H7 (cell line): ENCODE measurements around the gene STRAP. TPM values are rescaled to one million over a fixed set of nuclear protein-coding genes. Genes with fewer than 3 reads are reported as not detected.
"Not testable (repeated sequence)": the region's sequence is repeated elsewhere in the genome, so short reads cannot be mapped to it uniquely, and the experiment has no call there.

ENCODE experiments used
- DNase-seq: peaks from one replicate; pipeline ENCODE4 v3.0.0; 2012
- H3K27me3 ChIP-seq: 2 replicates; pipeline ENCODE4 v1.6.0; 2011; ENCODE audit warnings: mild to moderate bottlenecking, low read length; ENCODE audit not compliant: control insufficient read depth, insufficient read depth
- H3K36me3 ChIP-seq: replicated peaks from 2 replicates; pipeline ENCODE4 v1.5.1; 2011; ENCODE audit warnings: low read length; ENCODE audit not compliant: control insufficient read depth, insufficient read depth
- H3K4me3 ChIP-seq: 2 replicates; pipeline ENCODE4 v1.5.1; 2011; ENCODE audit warnings: low read depth, mild to moderate bottlenecking, control low read depth, low read length, moderate library complexity; ENCODE audit not compliant: insufficient read depth
- total RNA-seq: library from RNA; depleted of rRNA; stranded (reverse); fragments of >200 nt; shearing (Covaris generic); gene quantifications from 2 replicates; pipeline ENCODE4 v1.2.3, GENCODE V29; 2014; rRNA removed

Gene STRAP
- total RNA-seq, 1 experiment from 2014 or later: 116 TPM

DNA sequence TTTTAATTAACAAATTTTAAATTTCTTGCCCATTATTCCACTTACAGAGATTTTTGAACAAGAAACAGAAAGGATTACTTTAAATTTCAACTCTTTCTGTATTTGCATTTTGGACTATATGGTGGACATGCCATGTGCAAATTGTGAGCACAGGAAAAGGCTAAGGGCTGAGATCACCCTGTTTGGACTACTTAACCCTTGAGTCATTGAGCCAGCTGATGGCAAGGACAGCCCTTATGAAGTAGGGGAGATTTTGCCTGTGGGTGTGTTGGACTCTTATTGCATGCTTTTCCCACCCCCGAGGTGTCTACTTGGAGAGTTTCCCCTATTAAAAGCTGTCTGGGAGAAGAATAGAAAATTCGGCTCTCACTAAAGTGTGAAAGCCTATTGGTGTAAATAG, 46.2 kb downstream of the STRAP start:
- H3K27me3 ChIP-seq: no peaks in the 10 kb centered on the region
- DNase-seq: no peak
- no peaks in the 10 kb centered on the region for H3K36me3 ChIP-seq
- no peak overlapping the region for H3K4me3 ChIP-seq

DNA sequence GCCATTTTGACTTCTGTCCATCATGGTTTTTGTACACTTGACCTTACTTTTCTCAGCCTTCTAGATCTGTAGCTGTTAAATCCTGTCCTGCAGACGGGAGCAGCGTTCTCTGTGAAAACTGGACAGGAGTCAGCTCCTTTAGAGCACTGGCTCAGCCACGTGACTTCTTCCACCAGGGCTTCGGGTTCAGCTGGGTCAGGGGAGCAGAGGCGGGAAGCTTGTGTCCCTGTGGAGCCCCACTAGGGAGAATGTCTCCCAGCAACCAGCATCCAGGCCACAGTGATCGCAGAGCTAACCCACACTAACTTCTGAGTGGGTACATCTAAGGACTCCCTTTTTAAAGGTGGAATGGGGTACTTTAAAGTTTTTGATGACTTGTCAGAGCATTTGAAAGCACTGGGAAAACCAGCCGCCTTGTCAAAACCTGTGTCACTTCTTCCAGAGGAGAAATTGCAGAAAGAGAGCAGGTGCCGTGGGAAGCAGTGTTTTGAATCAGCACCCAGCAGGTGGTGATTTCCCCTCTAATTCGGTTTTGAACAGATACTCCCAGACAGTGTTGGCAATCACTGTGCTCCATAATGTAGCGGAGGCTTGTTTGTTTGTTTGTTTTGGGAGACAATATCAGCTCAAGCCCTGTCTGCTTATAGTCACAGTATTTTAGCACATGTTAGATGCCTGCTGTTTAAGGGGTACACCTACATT, 46.8 kb downstream of the STRAP start:
- DNase-seq: peak; percentile 42

GRCh38 chr12:15931590-15932053, 49.4 kb downstream of the STRAP start:
- no peak overlapping the region for H3K4me3 ChIP-seq
- H3K36me3 ChIP-seq: no peaks in the 10 kb centered on the region
- no peaks in the 10 kb centered on the region for H3K27me3 ChIP-seq
- DNase-seq: no peak

More for the DNA sequence above, 46.8 kb downstream of the STRAP start:
- Histone ChIP-seq H3K36me3 (no peaks in the 10 kb centered on the region), H3K27me3 (no peaks in the 10 kb centered on the region), H3K4me3 (no peak overlapping the region)

GRCh38 chr12:15932327-15932726, 50.1 kb downstream of the STRAP start:
- no peak overlapping the region for H3K4me3 ChIP-seq
- no peaks in the 10 kb centered on the region for H3K27me3 ChIP-seq
- DNase-seq: no peak
- H3K36me3 ChIP-seq: no peaks in the 10 kb centered on the region

DNA sequence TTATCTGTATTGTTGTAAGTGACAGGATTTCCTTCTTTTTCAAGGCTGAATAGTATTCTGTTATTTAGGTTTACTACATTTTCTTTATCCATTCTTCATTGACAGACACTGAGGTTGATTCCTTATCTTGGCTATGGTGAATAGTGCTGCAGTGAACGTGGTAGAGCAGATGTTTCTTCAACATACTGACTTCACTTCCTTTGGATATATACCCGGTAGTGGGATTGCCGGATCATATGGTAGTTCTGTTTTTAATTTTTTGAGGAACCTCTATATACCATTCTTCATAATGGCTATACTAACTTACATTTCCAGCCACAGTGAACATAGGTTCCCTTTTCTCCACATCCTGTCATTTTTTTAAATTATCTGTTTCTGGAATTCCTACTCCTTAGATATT, 50.8 kb downstream of the STRAP start:
- Histone ChIP-seq H3K4me3 (no peak overlapping the region), H3K36me3 (no peaks in the 10 kb centered on the region)
- no peak for DNase-seq

DNA sequence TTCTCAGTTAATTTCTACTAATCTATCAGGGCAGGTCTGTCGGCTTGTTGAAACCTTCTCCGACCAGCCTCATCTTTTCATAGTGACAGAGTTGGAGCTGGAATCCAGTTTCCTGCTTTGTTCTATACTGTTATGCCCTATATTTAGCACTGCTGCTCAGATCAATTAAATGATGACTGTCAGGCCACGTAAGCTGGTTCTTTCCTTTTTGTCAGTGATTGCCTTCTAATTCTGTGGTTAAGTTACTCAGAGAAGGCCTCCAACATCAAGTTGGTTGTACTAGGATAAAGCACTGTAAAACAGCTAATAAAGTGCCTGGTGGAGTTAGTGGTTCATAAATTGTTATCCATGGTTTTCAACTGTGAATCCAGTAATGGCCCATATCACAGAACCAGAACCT, 51.6 kb downstream of the STRAP start:
- Histone ChIP-seq H3K4me3 (no peak overlapping the region), H3K36me3 (no peaks in the 10 kb centered on the region), H3K27me3 (no peaks in the 10 kb centered on the region)
- no peak for DNase-seq

More for the DNA sequence above, 50.8 kb downstream of the STRAP start:
- H3K27me3 ChIP-seq: no peaks in the 10 kb centered on the region

GRCh38 chr12:15936751-15937150, 54.6 kb downstream of the STRAP start:
- Histone ChIP-seq H3K36me3 (no peaks in the 10 kb centered on the region), H3K4me3 (no peak overlapping the region), H3K27me3 (no peaks in the 10 kb centered on the region)
- DNase-seq: no peak

GRCh38 chr12:15937902-15938301, 55.7 kb downstream of the STRAP start:
- no peak for DNase-seq
- H3K27me3 ChIP-seq: no peaks in the 10 kb centered on the region
- H3K36me3 ChIP-seq: no peaks in the 10 kb centered on the region
- no peak overlapping the region for H3K4me3 ChIP-seq

DNA sequence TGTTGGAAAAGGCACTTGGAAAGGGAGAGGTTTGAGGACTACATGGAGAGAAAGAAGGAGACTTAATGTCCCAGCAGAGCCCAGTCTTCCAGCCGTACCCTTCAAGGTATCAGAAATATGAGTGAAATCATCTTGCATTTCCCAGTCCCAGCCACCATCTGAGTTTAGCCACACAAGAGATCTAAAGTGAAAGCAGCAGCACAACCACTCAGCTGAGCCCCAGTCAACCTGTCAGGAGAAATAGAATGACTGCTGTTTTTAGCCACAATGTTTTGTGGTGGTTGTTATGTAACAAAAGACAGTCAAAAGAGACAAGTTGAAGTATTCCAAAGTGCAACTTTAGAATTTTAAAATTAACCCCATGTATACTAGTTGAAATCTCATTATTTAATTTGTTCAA, 56.9 kb downstream of the STRAP start:
- H3K36me3 ChIP-seq: no peaks in the 10 kb centered on the region
- no peak for DNase-seq
- no peak overlapping the region for H3K4me3 ChIP-seq
- H3K27me3 ChIP-seq: no peaks in the 10 kb centered on the region

- no peak for DNase-seq
- Histone ChIP-seq H3K36me3 (no peaks in the 10 kb centered on the region), H3K27me3 (no peaks in the 10 kb centered on the region), H3K4me3 (no peak overlapping the region)
These were observed 60.3 kb downstream of the STRAP start for GRCh38 chr12:15942475-15942874.

- not testable (repeated sequence) for H3K36me3 ChIP-seq, DNase-seq, H3K4me3 ChIP-seq, H3K27me3 ChIP-seq
These were observed 61.3 kb downstream of the STRAP start for GRCh38 chr12:15943519-15943918.

GRCh38 chr12:15948461-15948860, 66.3 kb downstream of the STRAP start:
- H3K27me3 ChIP-seq, H3K4me3 ChIP-seq, DNase-seq, H3K36me3 ChIP-seq: not testable (repeated sequence)

Other genes starting within 250 kb of the STRAP start
- 2.7 and 3.0 TPM in 2 replicates for gene EPS8, start 93.0 kb upstream of the STRAP start, total RNA-seq
- 32.9 and 34.7 TPM in 2 replicates for gene DERA, start 28.9 kb downstream of the STRAP start, total RNA-seq